Spinal cord (tissue), 10 donors: Measurements from ENCODE around the gene RPRM. TPM values are rescaled to one million over a fixed set of nuclear protein-coding genes. Genes with fewer than 3 reads are reported as not detected.

ENCODE experiments used
- DNase-seq, 6 donors: peaks; one replicate each; pipeline versions ENCODE4 v3.0.0 to v3.0.0-alpha.2; 2013 to 2015; ENCODE audit warnings: low spot score in 6 of 6, low read depth in 4 of 6
- H3K27ac ChIP-seq: one replicate; pipeline ENCODE4 v1.5.1; 2013; ENCODE audit warnings: low read depth, low read length, control low read depth
- H3K27me3 ChIP-seq: one replicate; pipeline ENCODE4 v1.6.1; 2013; ENCODE audit warnings: low read length; ENCODE audit not compliant: control insufficient read depth, insufficient read depth
- H3K36me3 ChIP-seq: one replicate; pipeline ENCODE4 v1.6.1; 2013; ENCODE audit warnings: low read length; ENCODE audit not compliant: control insufficient read depth, insufficient read depth
- H3K4me1 ChIP-seq: one replicate; pipeline ENCODE4 v1.6.1; 2013; ENCODE audit warnings: low read length; ENCODE audit not compliant: control insufficient read depth, insufficient read depth
- H3K4me3 ChIP-seq: one replicate; pipeline ENCODE4 v1.5.1; 2013; ENCODE audit warnings: low read depth, low read length, control low read depth
- H3K9me3 ChIP-seq: one replicate; pipeline ENCODE4 v1.6.1; 2013; ENCODE audit warnings: low read length; ENCODE audit not compliant: control insufficient read depth, insufficient read depth
- WGBS: methylation state at CpG from one replicate; pipeline ENCODE4 v1.1.5; 2013; ENCODE audit warnings: missing lambda C conversion rate; ENCODE audit not compliant: insufficient coverage; 5-methylcytosine and 5-hydroxymethylcytosine counted together
- polyA plus RNA-seq, 2 donors: library from polyadenylated mRNA; unstranded; fragments of 120-200 nt; gene quantifications; one replicate each; pipeline ENCODE4 v1.2.1, GENCODE V29; 2013; ENCODE audit not compliant: insufficient read length in 2 of 2
- small RNA-seq: library from RNA; depleted of rRNA; stranded (forward); fragments of <200 nt; gene quantifications from one replicate; pipeline ENCODE3, GENCODE V24; 2014; ENCODE audit warnings: low replicate concordance
- total RNA-seq, 2 donors: library from RNA; depleted of rRNA in 1 of 2; stranded (reverse); fragments of 120-200 nt in 1 of 2; fragments of >200 nt in 1 of 2; gene quantifications; one replicate each; pipeline versions ENCODE4 v1.2.3 to v1.2.4, GENCODE V29; 2013 to 2014
- donor health status: healthy.

The RPRM gene
- total and polyA plus RNA-seq, 4 donors, result 15.1 to 83.8 (median 50.0) TPM

DNA sequence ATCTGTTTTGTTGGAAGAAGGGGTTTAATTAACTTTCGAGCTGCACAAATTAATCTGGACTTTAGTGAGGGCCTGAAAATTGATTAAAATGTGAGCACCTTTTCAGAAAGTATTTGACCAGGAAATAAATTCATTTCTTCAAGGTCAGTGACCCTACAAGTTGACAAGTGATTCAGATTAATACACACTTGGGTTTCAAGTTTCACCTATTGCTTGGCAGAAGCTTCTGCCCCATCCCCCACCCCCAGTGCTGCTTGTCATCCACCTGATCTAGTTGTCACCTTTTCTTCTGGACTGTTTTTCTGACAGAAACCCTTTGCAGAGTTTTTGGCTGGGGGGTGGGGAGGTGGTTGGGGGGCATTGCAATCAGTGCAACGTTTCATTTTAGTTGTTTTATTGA is 46.2 kb downstream of the RPRM start:
- DNase-seq, result no peak
- no peaks in the 10 kb centered on the region for H3K36me3 ChIP-seq
- no peaks in the 10 kb centered on the region for H3K4me1 ChIP-seq
- H3K4me3 ChIP-seq, result no peak overlapping the region
- WGBS, result 83% methylated on average over 1 of the region's 2 CpGs
- no peaks in the 10 kb centered on the region for H3K9me3 ChIP-seq
- no peaks in the 10 kb centered on the region for H3K27me3 ChIP-seq
- H3K27ac ChIP-seq, result no peak overlapping the region

DNA sequence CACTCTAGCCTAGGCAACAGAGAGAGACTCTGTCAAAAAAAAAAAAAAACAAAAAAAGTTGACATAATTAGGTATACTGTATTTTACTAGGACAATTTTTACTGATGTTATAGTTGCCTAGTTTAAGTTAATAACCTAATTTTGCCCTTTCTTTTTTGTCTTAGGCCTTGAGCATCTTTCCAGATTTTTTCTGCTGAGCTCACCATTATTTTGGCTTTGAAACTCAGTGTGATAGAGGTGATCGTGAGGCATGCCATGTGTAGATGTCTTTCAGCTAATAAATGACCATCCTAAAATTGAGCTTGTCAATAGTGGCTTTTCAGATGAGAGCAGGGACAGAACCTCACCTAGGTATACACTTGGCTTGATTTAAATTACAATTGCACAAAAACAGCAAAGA is 47.4 kb downstream of the RPRM start:
- no peaks in the 10 kb centered on the region for H3K9me3 ChIP-seq
- no peak for DNase-seq
- H3K36me3 ChIP-seq, result no peaks in the 10 kb centered on the region
- H3K4me1 ChIP-seq, result no peaks in the 10 kb centered on the region
- H3K27ac ChIP-seq, result no peak overlapping the region
- H3K4me3 ChIP-seq, result no peak overlapping the region
- H3K27me3 ChIP-seq, result no peaks in the 10 kb centered on the region
- WGBS, result no CpG with 5 or more reads among the region's 1 CpG

Small RNA genes lying within 50 kb of the gene (small RNA-seq; reads per million reads assigned to genes)
- gene RF00275, result not detected
